T-helper 17 cell (primary cell): ENCODE results near the gene HILPDA. TPM values are rescaled to one million over a fixed set of nuclear protein-coding genes. Genes with fewer than 3 reads are reported as not detected.
"Not testable (repeated sequence)": the region's sequence is repeated elsewhere in the genome, so short reads cannot be mapped to it uniquely, and the experiment has no call there.

Source experiments
- ATAC-seq: fragments of 150-1000 bp; cut with Tn5 transposase; 2 replicates; pipeline ENCODE4 v1.10.0; 2021; ENCODE audit warnings: mild to moderate bottlenecking, moderate library complexity
- DNase-seq, 3 donors: peaks; one replicate each; pipeline versions ENCODE4 v3.0.0 to v3.0.0-alpha.2; 2020 to 2021
- H3K9me3 ChIP-seq: one replicate; pipeline ENCODE4 v1.7.0; 2013; ENCODE audit warnings: low read length, mild to moderate bottlenecking; ENCODE audit not compliant: control insufficient read depth, poor library complexity, severe bottlenecking
- H3K27ac Mint-ChIP-seq: one replicate; pipeline ENCODE4 v1.8.0; 2022; ENCODE audit warnings: mild to moderate bottlenecking, moderate library complexity, mixed read lengths
- H3K27me3 Mint-ChIP-seq: one replicate; pipeline ENCODE4 v1.8.0; 2022; ENCODE audit warnings: mixed read lengths
- H3K36me3 Mint-ChIP-seq: one replicate; pipeline ENCODE4 v1.8.0; 2022; ENCODE audit warnings: low read depth, mixed read lengths
- H3K4me1 Mint-ChIP-seq: one replicate; pipeline ENCODE4 v1.8.0; 2022; ENCODE audit warnings: mild to moderate bottlenecking, mixed read lengths
- H3K4me3 Mint-ChIP-seq: one replicate; pipeline ENCODE4 v1.8.0; 2022; ENCODE audit warnings: mild to moderate bottlenecking, moderate library complexity, mixed read lengths
- total RNA-seq, 4 donors: library from RNA in 2 of 4; stranded (reverse) in 2 of 4; gene quantifications; one replicate each; pipeline ENCODE4 v1.2.3 and lab custom pipeline; 2022 to 2026

The HILPDA gene
- total RNA-seq, 2 donors from 2014 or later, result 0.96 to 1.1 TPM

GRCh38 chr7:128443831-128444600, 11.7 kb upstream of the HILPDA start:
- H3K27ac Mint-ChIP-seq, result peak overlapping the region; percentile 51
- no peaks in the 10 kb centered on the region for H3K36me3 Mint-ChIP-seq
- H3K4me1 Mint-ChIP-seq, result peaks cover 3% of the 10 kb centered on the region
- DNase-seq (no peak), ATAC-seq (peak; percentile 68)
- no peak overlapping the region for H3K4me3 Mint-ChIP-seq
- no peaks in the 10 kb centered on the region for H3K9me3 ChIP-seq
- no peaks in the 10 kb centered on the region for H3K27me3 Mint-ChIP-seq

GRCh38 chr7:128446306-128446705, 9.4 kb upstream of the HILPDA start:
- Mint-ChIP-seq H3K36me3 (no peaks in the 10 kb centered on the region), H3K4me3 (no peak overlapping the region), H3K27ac (no peak overlapping the region), H3K4me1 (peaks cover 3% of the 10 kb centered on the region), H3K27me3 (no peaks in the 10 kb centered on the region)
- no peaks in the 10 kb centered on the region for H3K9me3 ChIP-seq
- DNase-seq (no peak), ATAC-seq (no peak)

GRCh38 chr7:128447941-128448564, 7.6 kb upstream of the HILPDA start:
- H3K4me1 Mint-ChIP-seq, result peaks cover 5% of the 10 kb centered on the region
- no peaks in the 10 kb centered on the region for H3K9me3 ChIP-seq
- no peak overlapping the region for H3K27ac Mint-ChIP-seq
- DNase-seq (no peak), ATAC-seq (no peak)
- no peaks in the 10 kb centered on the region for H3K36me3 Mint-ChIP-seq
- no peak overlapping the region for H3K4me3 Mint-ChIP-seq
- no peaks in the 10 kb centered on the region for H3K27me3 Mint-ChIP-seq

GRCh38 chr7:128448751-128449302, 6.9 kb upstream of the HILPDA start:
- H3K9me3 ChIP-seq, result no peaks in the 10 kb centered on the region
- ATAC-seq (no peak), DNase-seq (no peak)
- no peaks in the 10 kb centered on the region for H3K27me3 Mint-ChIP-seq
- no peak overlapping the region for H3K4me3 Mint-ChIP-seq
- no peaks in the 10 kb centered on the region for H3K36me3 Mint-ChIP-seq
- peak overlapping the region; percentile 67 for H3K27ac Mint-ChIP-seq
- peaks cover 5% of the 10 kb centered on the region for H3K4me1 Mint-ChIP-seq

- no peaks in the 10 kb centered on the region for H3K9me3 ChIP-seq
- peaks cover 6% of the 10 kb centered on the region for H3K4me1 Mint-ChIP-seq
- ATAC-seq (no peak), DNase-seq (no peak)
- H3K27me3 Mint-ChIP-seq, result no peaks in the 10 kb centered on the region
- no peak overlapping the region for H3K4me3 Mint-ChIP-seq
- no peaks in the 10 kb centered on the region for H3K36me3 Mint-ChIP-seq
- H3K27ac Mint-ChIP-seq, result no peak overlapping the region
Observed at GRCh38 chr7:128450409-128450808, 5.3 kb upstream of the HILPDA start.

GRCh38 chr7:128450913-128451312, 4.8 kb upstream of the HILPDA start:
- Mint-ChIP-seq H3K4me3 (no peak overlapping the region), H3K4me1 (peaks cover 9% of the 10 kb centered on the region), H3K27me3 (no peaks in the 10 kb centered on the region), H3K36me3 (no peaks in the 10 kb centered on the region), H3K27ac (no peak overlapping the region)
- ATAC-seq (no peak), DNase-seq (no peak)
- no peaks in the 10 kb centered on the region for H3K9me3 ChIP-seq

- Mint-ChIP-seq H3K27me3 (no peaks in the 10 kb centered on the region), H3K27ac (peak overlapping the region; percentile 84), H3K4me3 (no peak overlapping the region), H3K36me3 (no peaks in the 10 kb centered on the region), H3K4me1 (peaks cover 15% of the 10 kb centered on the region)
- DNase-seq (no peak), ATAC-seq (no peak)
- H3K9me3 ChIP-seq, result no peaks in the 10 kb centered on the region
Observed at GRCh38 chr7:128452552-128452951, 3.1 kb upstream of the HILPDA start.

- H3K4me1 Mint-ChIP-seq, result peaks cover 18% of the 10 kb centered on the region
- H3K4me3 Mint-ChIP-seq, result peak overlapping the region; percentile 39
Observed at GRCh38 chr7:128453836-128454804, 1.6 kb upstream of the HILPDA start.

GRCh38 chr7:128454808-128455542, 703 bp upstream of the HILPDA start:
- DNase-seq, result no peak
- H3K9me3 ChIP-seq, result no peaks in the 10 kb centered on the region
- peaks cover 26% of the 10 kb centered on the region for H3K4me1 Mint-ChIP-seq
- H3K27me3 Mint-ChIP-seq, result no peaks in the 10 kb centered on the region
- H3K4me3 Mint-ChIP-seq, result peak overlapping the region; percentile 93
- ATAC-seq, result no peak
- H3K27ac Mint-ChIP-seq, result peak overlapping the region; percentile 85
- H3K36me3 Mint-ChIP-seq, result no peaks in the 10 kb centered on the region

More at GRCh38 chr7:128453836-128454804, 1.6 kb upstream of the HILPDA start:
- no peaks in the 10 kb centered on the region for H3K9me3 ChIP-seq
- DNase-seq, result no peak
- Mint-ChIP-seq H3K27ac (peak overlapping the region; percentile 85), H3K36me3 (no peaks in the 10 kb centered on the region), H3K27me3 (no peaks in the 10 kb centered on the region)
- ATAC-seq, result no peak

GRCh38 chr7:128456255-128456725, 612 bp downstream of the HILPDA start:
- no peak for DNase-seq
- no peaks in the 10 kb centered on the region for H3K27me3 Mint-ChIP-seq
- no peaks in the 10 kb centered on the region for H3K36me3 Mint-ChIP-seq
- ATAC-seq, result no peak
- H3K4me1 Mint-ChIP-seq, result peaks cover 26% of the 10 kb centered on the region
- peak overlapping the region; percentile 85 for H3K27ac Mint-ChIP-seq
- peak overlapping the region; percentile 93 for H3K4me3 Mint-ChIP-seq
- no peaks in the 10 kb centered on the region for H3K9me3 ChIP-seq

- ATAC-seq, H3K36me3 Mint-ChIP-seq, H3K27me3 Mint-ChIP-seq, DNase-seq, H3K9me3 ChIP-seq, H3K27ac Mint-ChIP-seq, H3K4me3 Mint-ChIP-seq: not testable (repeated sequence)
- H3K4me1 Mint-ChIP-seq, result peaks cover 26% of the 10 kb centered on the region
Observed at GRCh38 chr7:128457385-128457784, 1.7 kb downstream of the HILPDA start.

- peaks cover 23% of the 10 kb centered on the region for H3K4me1 Mint-ChIP-seq
- no peaks in the 10 kb centered on the region for H3K36me3 Mint-ChIP-seq
- H3K4me3 Mint-ChIP-seq, result no peak overlapping the region
- DNase-seq, result no peak
- H3K27ac Mint-ChIP-seq, result no peak overlapping the region
- no peak for ATAC-seq
- no peaks in the 10 kb centered on the region for H3K9me3 ChIP-seq
- H3K27me3 Mint-ChIP-seq, result no peaks in the 10 kb centered on the region
Observed at GRCh38 chr7:128458956-128459355, 3.3 kb downstream of the HILPDA start.
